HG02623 (cell line): Measurements from ENCODE around the gene MRPS15.

Source experiments
- ATAC-seq: cut with Tn5 transposase; IDR thresholded peaks from one replicate; pipeline ENCODE4 v1.9.1; 2021; ENCODE audit warnings: moderate library complexity; ENCODE audit not compliant: unreplicated experiment

MRPS15 gene

GRCh38 chr1:36463463-36463802 lies 751 bp downstream of the MRPS15 start:
- ATAC-seq = no peak

DNA sequence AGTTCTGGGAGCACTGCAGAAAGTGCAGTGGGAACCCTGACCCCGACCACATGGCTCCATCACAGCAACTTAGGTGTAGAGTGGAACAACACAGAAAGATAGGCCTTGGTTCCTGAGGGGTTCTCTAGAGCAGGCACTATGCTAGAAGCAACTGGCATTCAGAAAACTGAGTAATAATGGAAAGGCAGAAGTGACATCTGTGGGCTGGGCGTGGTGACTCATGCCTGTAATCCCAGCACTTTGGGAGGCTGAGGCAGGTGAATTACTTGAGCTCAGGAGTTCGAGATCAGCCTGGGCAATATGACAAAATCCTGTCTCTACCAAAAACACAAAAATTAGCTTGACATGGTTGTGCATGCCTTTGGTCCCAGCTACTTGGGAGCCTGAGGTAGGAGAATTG lies 5.3 kb downstream of the MRPS15 start:
- no peak for ATAC-seq

DNA sequence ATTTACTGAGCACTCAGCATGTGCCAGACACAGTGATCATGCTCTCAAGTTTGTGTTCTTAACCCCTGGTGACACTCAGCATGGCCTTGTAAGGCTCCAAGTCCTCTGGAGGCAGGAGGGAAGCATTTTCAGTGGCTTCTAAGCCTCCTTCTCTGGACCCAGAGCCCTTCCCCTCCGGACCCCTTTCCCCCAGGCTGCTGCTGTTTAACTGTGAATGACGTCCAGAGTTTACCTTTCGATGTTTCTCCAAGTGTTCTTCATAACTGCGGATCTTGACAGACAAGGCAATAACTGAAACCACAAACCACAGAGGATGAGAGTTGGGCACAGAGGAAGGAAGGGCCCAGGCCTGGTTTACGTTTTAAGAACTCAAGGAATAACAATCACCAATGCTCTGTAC lies 6.5 kb downstream of the MRPS15 start:
- ATAC-seq = no peak

- no peak for ATAC-seq
Observed at GRCh38 chr1:36456391-36456928, 7.7 kb downstream of the MRPS15 start.

GRCh38 chr1:36455386-36455785 lies 8.8 kb downstream of the MRPS15 start:
- no peak for ATAC-seq

- no peak for ATAC-seq
Observed at GRCh38 chr1:36453600-36454388, 10.4 kb downstream of the MRPS15 start.

DNA sequence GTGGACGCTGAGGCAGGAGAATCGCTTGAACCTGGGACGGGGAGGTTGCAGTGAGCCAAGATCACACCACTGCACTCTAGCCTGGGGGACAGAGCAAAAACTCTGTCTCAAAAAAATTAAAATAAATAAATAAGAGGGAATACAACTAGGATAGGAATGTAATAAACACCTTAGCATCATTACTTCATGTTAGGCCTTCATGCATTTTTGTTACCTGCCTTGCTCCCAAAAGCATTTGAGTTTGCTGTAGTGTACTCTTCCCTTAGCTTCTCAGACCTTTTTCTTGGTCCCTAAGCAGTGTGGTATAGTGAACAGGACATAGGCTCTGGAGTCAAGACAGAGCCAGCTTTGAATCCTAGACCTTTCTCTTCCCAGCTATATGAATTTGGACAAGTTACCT lies 11.1 kb downstream of the MRPS15 start:
- no peak for ATAC-seq

DNA sequence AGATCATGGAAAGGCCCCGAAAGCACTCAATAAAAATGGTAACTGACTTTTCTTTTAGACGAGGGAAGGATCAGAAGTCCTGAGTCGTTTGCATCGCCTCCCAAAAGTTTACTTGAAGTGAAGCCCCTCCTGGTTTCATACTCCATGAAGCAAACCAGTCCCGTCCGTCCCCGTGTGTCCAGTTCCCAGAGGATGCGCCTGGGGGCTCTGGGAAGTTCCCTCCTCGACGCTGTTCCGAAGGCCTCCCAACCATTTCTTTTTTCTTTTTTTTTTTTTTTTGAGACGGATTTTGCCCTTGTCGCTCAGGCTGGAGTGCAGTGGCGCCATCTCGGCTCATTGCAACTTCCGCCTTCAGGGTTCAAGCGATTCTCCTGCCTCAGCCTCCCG lies 13.3 kb downstream of the MRPS15 start:
- ATAC-seq = no peak

- ATAC-seq = peak; percentile 99
Observed at GRCh38 chr1:36450270-36450918, 13.8 kb downstream of the MRPS15 start, which contains the start of gene OSCP1. Gene OSCP1, minus strand, starts transcription at chr1:36450451. Its CDS starts 82 bp downstream, at chr1:36450369.

GRCh38 chr1:36448530-36449056 lies 15.6 kb downstream of the MRPS15 start:
- no peak for ATAC-seq

GRCh38 chr1:36447450-36447849 lies 16.7 kb downstream of the MRPS15 start:
- no peak for ATAC-seq

DNA sequence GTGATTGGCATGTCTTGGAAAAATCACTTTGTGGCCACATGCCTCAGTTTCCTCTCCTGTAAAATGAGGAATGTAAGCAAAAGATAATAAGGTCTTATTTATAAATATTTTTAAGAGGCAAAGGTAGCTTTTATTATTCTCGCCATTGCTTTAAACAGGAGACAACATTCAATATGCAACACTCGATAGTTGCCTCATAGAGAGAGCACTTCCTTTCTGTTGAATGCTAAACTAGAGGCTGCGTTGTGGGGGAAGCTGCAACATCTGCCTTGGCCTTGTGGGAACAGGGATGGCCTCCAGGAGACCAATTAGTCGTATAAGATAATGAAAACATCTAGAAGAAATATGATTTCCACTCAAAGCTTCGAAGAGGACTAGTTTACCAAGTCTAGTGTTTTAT lies 17.4 kb downstream of the MRPS15 start:
- ATAC-seq = no peak

- no peak for ATAC-seq
Observed at GRCh38 chr1:36446271-36446670, 17.9 kb downstream of the MRPS15 start.

DNA sequence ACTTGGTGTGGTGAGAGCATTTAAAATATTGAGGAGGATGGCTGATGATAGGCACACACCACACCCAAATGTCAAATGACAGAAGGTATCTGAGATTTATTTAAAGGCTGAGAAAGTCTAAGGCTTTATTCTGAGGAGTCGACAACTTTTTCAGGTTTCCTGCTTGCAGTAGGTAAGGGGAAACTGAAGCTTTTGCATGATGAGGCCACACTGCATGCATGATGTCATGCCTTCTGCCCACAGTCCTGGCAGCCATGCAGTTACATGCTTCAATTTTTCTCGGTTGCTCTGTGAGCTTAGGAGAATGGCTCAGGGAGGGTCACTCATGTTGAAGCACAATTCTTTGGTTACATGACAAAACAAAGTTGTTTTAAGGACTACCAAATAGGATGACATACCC lies 20.9 kb downstream of the MRPS15 start:
- ATAC-seq = no peak

DNA sequence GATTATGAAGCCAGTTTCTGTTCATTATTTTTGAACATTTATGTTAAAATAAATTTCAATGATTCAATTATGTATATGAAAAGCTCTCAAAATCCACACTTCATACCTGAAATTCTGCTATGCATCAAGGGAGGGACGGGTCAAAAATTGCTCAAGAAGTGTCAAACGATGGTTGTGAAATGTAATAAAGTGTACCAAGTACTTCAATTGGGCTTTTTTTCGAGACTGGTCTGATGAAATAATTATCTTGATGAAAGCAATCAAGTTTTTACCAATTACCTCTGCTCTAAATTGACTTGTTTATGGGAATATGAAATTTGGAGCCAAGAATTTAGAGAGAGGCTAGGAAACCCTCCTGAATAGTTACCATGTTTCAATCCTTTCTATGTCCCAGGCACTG lies 21.8 kb downstream of the MRPS15 start:
- ATAC-seq = no peak

- no peak for ATAC-seq
Observed at GRCh38 chr1:36440646-36441045, 23.5 kb downstream of the MRPS15 start.

- no peak for ATAC-seq
Observed at GRCh38 chr1:36440044-36440443, 24.1 kb downstream of the MRPS15 start.

- no peak for ATAC-seq
Observed at GRCh38 chr1:36438715-36439114, 25.5 kb downstream of the MRPS15 start.

DNA sequence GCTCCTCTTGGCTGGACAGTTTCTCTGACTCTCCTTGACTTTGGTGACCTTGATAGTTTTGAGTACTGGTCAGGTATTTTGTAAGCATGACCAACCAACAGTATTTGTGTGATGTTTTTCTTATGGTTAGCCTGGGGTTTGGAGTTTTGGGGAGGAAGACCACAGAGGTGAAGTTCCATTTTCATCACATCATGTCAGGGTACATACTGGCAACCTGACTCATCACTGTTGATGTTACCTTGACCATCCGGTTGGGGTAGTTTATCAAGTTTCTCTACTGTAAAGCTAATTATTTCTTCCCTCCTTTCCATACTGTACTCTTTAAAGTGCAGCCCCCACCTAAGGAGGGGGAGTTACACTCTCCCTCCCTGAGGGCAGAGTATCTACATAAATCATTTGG lies 27.4 kb downstream of the MRPS15 start:
- ATAC-seq = no peak

DNA sequence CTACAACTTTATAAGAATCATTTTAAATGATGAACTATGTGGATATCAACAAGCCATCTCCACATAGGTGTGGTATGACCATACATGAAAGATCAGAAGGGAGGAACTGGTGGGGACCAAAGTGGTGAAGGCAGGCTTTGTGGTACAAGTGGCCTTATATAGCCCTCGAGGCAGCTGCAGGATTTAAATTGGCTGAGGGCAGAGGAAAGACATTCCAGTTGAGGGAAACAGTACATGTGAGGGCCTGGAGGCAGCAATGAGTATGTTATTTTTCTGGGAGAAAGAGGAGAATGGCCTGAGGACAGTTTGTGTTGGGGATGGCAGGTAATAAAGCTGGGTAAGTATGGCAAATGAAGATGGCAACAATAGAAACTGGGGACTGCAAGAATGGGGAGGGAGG lies 31.1 kb downstream of the MRPS15 start:
- ATAC-seq = no peak

GRCh38 chr1:36432616-36433015 lies 31.6 kb downstream of the MRPS15 start:
- ATAC-seq = no peak

- ATAC-seq = no peak
Observed at GRCh38 chr1:36425791-36426190, 38.4 kb downstream of the MRPS15 start.
